Activated CD8-positive, alpha-beta T cell treated with anti-CD3 and anti-CD28 coated beads, Interleukin-2, amount 10 ng/mL, durations not matched to agents 7 days and 5 days (primary cell): Measurements from ENCODE around the gene PPP1R14D. TPM values are rescaled to one million over a fixed set of nuclear protein-coding genes. Genes with fewer than 3 reads are reported as not detected.
"Not testable (repeated sequence)": the region's sequence is repeated elsewhere in the genome, so short reads cannot be mapped to it uniquely, and the experiment has no call there.

Experiments used
- ATAC-seq: fragments of 150-1000 bp; cut with Tn5 transposase; one replicate; pipeline ENCODE4 v1.10.0; 2021; ENCODE audit warnings: moderate library complexity
- CTCF ChIA-PET: fragments of 350-600 bp; sonication (Branson Sonifier 250); formaldehyde crosslinking; loops from one replicate; lab custom pipeline; 2021; ENCODE audit warnings: antibody characterized with exemption; lab: Charles Lee
- POLR2A ChIA-PET: fragments of 350-600 bp; sonication (Branson Sonifier 250); formaldehyde crosslinking; loops from one replicate; lab custom pipeline; 2021; ENCODE audit warnings: antibody characterized with exemption; lab: Charles Lee
- DNase-seq: peaks from one replicate; pipeline ENCODE4 v3.0.0-alpha.2; 2020
- H3K27ac Mint-ChIP-seq: one replicate; pipeline ENCODE4 v1.8.0; 2021; ENCODE audit warnings: mild to moderate bottlenecking, mixed read lengths
- H3K27me3 Mint-ChIP-seq: one replicate; pipeline ENCODE4 v1.8.0; 2021; ENCODE audit warnings: low read depth, mixed read lengths
- H3K36me3 Mint-ChIP-seq: one replicate; pipeline ENCODE4 v1.8.0; 2021; ENCODE audit warnings: low read depth, mixed read lengths
- H3K4me1 Mint-ChIP-seq: one replicate; pipeline ENCODE4 v1.8.0; 2021; ENCODE audit warnings: low read depth, mixed read lengths
- H3K4me3 Mint-ChIP-seq: one replicate; pipeline ENCODE4 v1.8.0; 2021; ENCODE audit warnings: mild to moderate bottlenecking, mixed read lengths
- H3K9me3 Mint-ChIP-seq: one replicate; pipeline ENCODE4 v1.8.0; 2022; ENCODE audit warnings: mixed read lengths; ENCODE audit not compliant: insufficient read depth
- total RNA-seq, 2 experiments: library from RNA; stranded (reverse); gene quantifications; one replicate each; pipeline ENCODE4 v1.2.3, GENCODE V29; 2021

Gene PPP1R14D
- total RNA-seq, 2 experiments from 2014 or later: not detected

GRCh38 chr15:40863660-40864270 lies 35.3 kb upstream of the PPP1R14D start:
- DNase-seq (no peak), ATAC-seq (no peak)
- ChIA-PET POLR2A (interaction anchor here (0.6 to 1.9 kb wide), 2 partner anchors 30 to 108 kb away, joined by 3 to 6 read pairs; partner anchors contain the start of gene VPS18), CTCF (interaction anchor here (0.6 kb wide), 1 partner anchor 9 kb away, joined by 4 read pairs; no protein-coding TSS in a partner anchor)
- Mint-ChIP-seq H3K27me3 (peaks cover 5% of the 10 kb centered on the region), H3K4me3 (no peak overlapping the region), H3K36me3 (no peaks in the 10 kb centered on the region), H3K9me3 (no peaks in the 10 kb centered on the region), H3K4me1 (peaks cover 9% of the 10 kb centered on the region), H3K27ac (no peak overlapping the region)

GRCh38 chr15:40861147-40861546 lies 32.6 kb upstream of the PPP1R14D start:
- ATAC-seq, H3K36me3 Mint-ChIP-seq, H3K9me3 Mint-ChIP-seq, H3K4me3 Mint-ChIP-seq, H3K27me3 Mint-ChIP-seq, CTCF ChIA-PET, DNase-seq, H3K27ac Mint-ChIP-seq: not testable (repeated sequence)
- POLR2A ChIA-PET: interaction anchor here (0.6 kb wide), 1 partner anchor 20 kb away, joined by 3 read pairs; no protein-coding TSS in a partner anchor
- peaks cover 19% of the 10 kb centered on the region for H3K4me1 Mint-ChIP-seq

GRCh38 chr15:40859206-40859851 lies 30.8 kb upstream of the PPP1R14D start:
- CTCF ChIA-PET: interaction anchor here (0.7 to 4.1 kb wide), 19 partner anchors 13 to 294 kb away, joined by 3 to 79 read pairs (median 4); partner anchors contain the start of genes C15orf62, CCDC32, PPP1R14D and RAD51
- ATAC-seq (peak; percentile 84), DNase-seq (peak; percentile 91)
- peaks cover 3% of the 10 kb centered on the region for H3K27me3 Mint-ChIP-seq
- no peak overlapping the region for H3K4me3 Mint-ChIP-seq
- H3K36me3 Mint-ChIP-seq: no peaks in the 10 kb centered on the region
- POLR2A ChIA-PET: interaction anchor here (0.8 to 4.0 kb wide), 4 partner anchors 12 to 35 kb away, joined by 3 to 22 read pairs (median 4); partner anchors contain the start of gene VPS18
- H3K4me1 Mint-ChIP-seq: peaks cover 19% of the 10 kb centered on the region
- H3K9me3 Mint-ChIP-seq: no peaks in the 10 kb centered on the region
- H3K27ac Mint-ChIP-seq: no peak overlapping the region

GRCh38 chr15:40858706-40859105 lies 30.2 kb upstream of the PPP1R14D start:
- no peak for ATAC-seq
- Mint-ChIP-seq H3K36me3 (no peaks in the 10 kb centered on the region), H3K9me3 (no peaks in the 10 kb centered on the region), H3K4me1 (peaks cover 19% of the 10 kb centered on the region), H3K4me3 (no peak overlapping the region), H3K27me3 (peaks cover 3% of the 10 kb centered on the region), H3K27ac (no peak overlapping the region)
- ChIA-PET CTCF (interaction anchor here (0.8 to 4.1 kb wide), 23 partner anchors 12 to 536 kb away, joined by 3 to 79 read pairs (median 4); partner anchors contain the start of genes C15orf62, INAFM2, PPP1R14D and RAD51), POLR2A (interaction anchor here (1.1 to 4.0 kb wide), 3 partner anchors 13 to 36 kb away, joined by 3 to 22 read pairs (median 5); partner anchors contain the start of gene VPS18)
- no peak for DNase-seq

- Mint-ChIP-seq H3K27me3 (peaks cover 3% of the 10 kb centered on the region), H3K4me1 (peaks cover 19% of the 10 kb centered on the region), H3K4me3 (no peak overlapping the region), H3K9me3 (no peaks in the 10 kb centered on the region), H3K36me3 (no peaks in the 10 kb centered on the region), H3K27ac (no peak overlapping the region)
- DNase-seq: peak; percentile 86
- peak; percentile 91 for ATAC-seq
- ChIA-PET POLR2A (interaction anchor here (0.5 to 4.0 kb wide), 4 partner anchors 35 to 135 kb away, joined by 3 to 22 read pairs (median 4); partner anchors contain the start of gene VPS18), CTCF (interaction anchor here (0.6 to 4.1 kb wide), 33 partner anchors 11 to 535 kb away, joined by 3 to 79 read pairs (median 3); partner anchors contain the start of genes C15orf62, DNAJC17, INAFM2 and PPP1R14D)
Observed at GRCh38 chr15:40857601-40858341, 29.3 kb upstream of the PPP1R14D start.

- no peak overlapping the region for H3K27ac Mint-ChIP-seq
- ChIA-PET POLR2A (interaction anchor here (1.0 to 4.0 kb wide), 4 partner anchors 13 to 72 kb away, joined by 3 to 22 read pairs (median 4); partner anchors contain the start of gene VPS18), CTCF (interaction anchor here (0.7 to 4.1 kb wide), 12 partner anchors 10 to 250 kb away, joined by 3 to 79 read pairs (median 6); partner anchors contain the start of genes DNAJC17, SPINT1 and ZFYVE19)
- DNase-seq: no peak
- ATAC-seq: no peak
- H3K36me3 Mint-ChIP-seq: no peaks in the 10 kb centered on the region
- H3K9me3 Mint-ChIP-seq: no peaks in the 10 kb centered on the region
- H3K27me3 Mint-ChIP-seq: peaks cover 3% of the 10 kb centered on the region
- peaks cover 19% of the 10 kb centered on the region for H3K4me1 Mint-ChIP-seq
- H3K4me3 Mint-ChIP-seq: no peak overlapping the region
Observed at GRCh38 chr15:40856746-40857145, 28.2 kb upstream of the PPP1R14D start.

GRCh38 chr15:40855706-40856234 lies 27.3 kb upstream of the PPP1R14D start:
- Mint-ChIP-seq H3K9me3 (no peaks in the 10 kb centered on the region), H3K4me3 (no peak overlapping the region), H3K4me1 (peaks cover 19% of the 10 kb centered on the region), H3K27me3 (peaks cover 3% of the 10 kb centered on the region), H3K36me3 (no peaks in the 10 kb centered on the region), H3K27ac (no peak overlapping the region)
- DNase-seq (no peak), ATAC-seq (no peak)
- ChIA-PET POLR2A (interaction anchor here (4.0 kb wide), 1 partner anchor 39 kb away, joined by 22 read pairs; the partner anchor contains the start of gene VPS18), CTCF (interaction anchor here (2.4 to 4.1 kb wide), 2 partner anchors 9 to 178 kb away, joined by 11 to 79 read pairs; partner anchors contain the start of gene SPINT1)

- POLR2A ChIA-PET: interaction anchor here (0.8 kb wide), 1 partner anchor 133 kb away, joined by 4 read pairs; no protein-coding TSS in a partner anchor
Observed at GRCh38 chr15:40854161-40854560, 25.7 kb upstream of the PPP1R14D start.

GRCh38 chr15:40853241-40853890 lies 24.9 kb upstream of the PPP1R14D start:
- CTCF ChIA-PET: interaction anchor here (1.4 kb wide), 1 partner anchor 39 kb away, joined by 6 read pairs; no protein-coding TSS in a partner anchor
- H3K4me1 Mint-ChIP-seq: peaks cover 10% of the 10 kb centered on the region
- POLR2A ChIA-PET: interaction anchor here (0.7 kb wide), 1 partner anchor 17 kb away, joined by 3 read pairs; no protein-coding TSS in a partner anchor

More at GRCh38 chr15:40854161-40854560, 25.7 kb upstream of the PPP1R14D start:
- no peaks in the 10 kb centered on the region for H3K36me3 Mint-ChIP-seq
- DNase-seq: no peak
- H3K4me1 Mint-ChIP-seq: peaks cover 14% of the 10 kb centered on the region
- no peaks in the 10 kb centered on the region for H3K27me3 Mint-ChIP-seq
- no peaks in the 10 kb centered on the region for H3K9me3 Mint-ChIP-seq
- no peak for ATAC-seq
- no peak overlapping the region for H3K4me3 Mint-ChIP-seq
- H3K27ac Mint-ChIP-seq: no peak overlapping the region
- CTCF ChIA-PET: no interaction called here

GRCh38 chr15:40852529-40852928 lies 24.0 kb upstream of the PPP1R14D start:
- no peaks in the 10 kb centered on the region for H3K9me3 Mint-ChIP-seq
- POLR2A ChIA-PET: interaction anchor here (0.7 kb wide), 1 partner anchor 18 kb away, joined by 3 read pairs; no protein-coding TSS in a partner anchor
- no peak overlapping the region for H3K4me3 Mint-ChIP-seq
- DNase-seq (no peak), ATAC-seq (no peak)
- H3K27me3 Mint-ChIP-seq: no peaks in the 10 kb centered on the region
- H3K36me3 Mint-ChIP-seq: no peaks in the 10 kb centered on the region
- H3K4me1 Mint-ChIP-seq: peaks cover 5% of the 10 kb centered on the region
- no peak overlapping the region for H3K27ac Mint-ChIP-seq
- CTCF ChIA-PET: interaction anchor here (1.4 to 1.6 kb wide), 2 partner anchors 11 to 39 kb away, joined by 3 to 6 read pairs; no protein-coding TSS in a partner anchor

More at GRCh38 chr15:40853241-40853890, 24.9 kb upstream of the PPP1R14D start:
- ATAC-seq: no peak
- no peak for DNase-seq
- H3K27ac Mint-ChIP-seq: no peak overlapping the region
- no peaks in the 10 kb centered on the region for H3K36me3 Mint-ChIP-seq
- H3K4me3 Mint-ChIP-seq: no peak overlapping the region
- no peaks in the 10 kb centered on the region for H3K27me3 Mint-ChIP-seq
- no peaks in the 10 kb centered on the region for H3K9me3 Mint-ChIP-seq
